Measurements from ENCODE around the gene ADAMTS4.

The ADAMTS4 gene

GRCh38 chr1:161175771-161176453 lies 22.9 kb downstream of the ADAMTS4 start:
- Mint-ChIP-seq H3K27me3 (ENCODE audit: low read depth) (no peaks in the 10 kb centered on the region), H3K27ac (peak overlapping the region in 1 of 3 experiments; percentile 99), H3K4me3 (peak overlapping the region; percentile 98 to 100 (median 100)), H3K36me3 (ENCODE audit: low read depth) (peaks cover 43% of the 10 kb centered on the region), H3K4me1 (peaks cover 44% of the 10 kb centered on the region), H3K9me3 (no peaks in the 10 kb centered on the region)
- TF ChIP-seq, protein P1, sequence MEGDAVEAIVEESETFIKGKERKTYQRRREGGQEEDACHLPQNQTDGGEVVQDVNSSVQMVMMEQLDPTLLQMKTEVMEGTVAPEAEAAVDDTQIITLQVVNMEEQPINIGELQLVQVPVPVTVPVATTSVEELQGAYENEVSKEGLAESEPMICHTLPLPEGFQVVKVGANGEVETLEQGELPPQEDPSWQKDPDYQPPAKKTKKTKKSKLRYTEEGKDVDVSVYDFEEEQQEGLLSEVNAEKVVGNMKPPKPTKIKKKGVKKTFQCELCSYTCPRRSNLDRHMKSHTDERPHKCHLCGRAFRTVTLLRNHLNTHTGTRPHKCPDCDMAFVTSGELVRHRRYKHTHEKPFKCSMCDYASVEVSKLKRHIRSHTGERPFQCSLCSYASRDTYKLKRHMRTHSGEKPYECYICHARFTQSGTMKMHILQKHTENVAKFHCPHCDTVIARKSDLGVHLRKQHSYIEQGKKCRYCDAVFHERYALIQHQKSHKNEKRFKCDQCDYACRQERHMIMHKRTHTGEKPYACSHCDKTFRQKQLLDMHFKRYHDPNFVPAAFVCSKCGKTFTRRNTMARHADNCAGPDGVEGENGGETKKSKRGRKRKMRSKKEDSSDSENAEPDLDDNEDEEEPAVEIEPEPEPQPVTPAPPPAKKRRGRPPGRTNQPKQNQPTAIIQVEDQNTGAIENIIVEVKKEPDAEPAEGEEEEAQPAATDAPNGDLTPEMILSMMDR (IDR thresholded peaks at IDR 0.05; ENCODE audit: unreplicated experiment in 3 of 3), result no peak

DNA sequence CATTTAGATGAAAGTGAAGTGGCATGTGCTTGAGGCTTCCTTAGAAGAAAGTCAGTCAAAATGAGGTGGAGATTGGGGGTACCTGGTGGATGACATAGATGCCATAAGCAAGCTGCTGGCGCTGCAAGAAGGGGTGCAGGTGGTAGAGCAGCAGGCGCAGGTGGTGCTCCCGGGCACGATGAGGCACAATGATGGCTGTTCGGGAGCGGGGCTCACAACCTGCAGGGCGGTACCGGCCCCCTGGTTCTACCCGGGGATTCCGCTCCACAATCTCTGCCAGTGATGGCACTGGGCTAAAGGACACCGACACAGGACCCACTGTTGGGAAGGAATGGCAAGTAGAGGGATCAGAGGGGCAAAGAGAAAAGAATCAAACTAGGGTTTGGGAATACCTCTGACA lies 23.9 kb downstream of the ADAMTS4 start:
- no peak overlapping the region for H3K27ac Mint-ChIP-seq
- H3K4me1 Mint-ChIP-seq, result peaks cover 44% of the 10 kb centered on the region
- no peaks in the 10 kb centered on the region for H3K27me3 Mint-ChIP-seq (ENCODE audit: low read depth)
- TF ChIP-seq, protein P1 (IDR thresholded peaks at IDR 0.05; ENCODE audit: unreplicated experiment in 3 of 3), result no peak
- peak overlapping the region; percentile 53 to 100 (median 100) for H3K4me3 Mint-ChIP-seq
- no peaks in the 10 kb centered on the region for H3K9me3 Mint-ChIP-seq
- peaks cover 44% of the 10 kb centered on the region for H3K36me3 Mint-ChIP-seq (ENCODE audit: low read depth)

DNA sequence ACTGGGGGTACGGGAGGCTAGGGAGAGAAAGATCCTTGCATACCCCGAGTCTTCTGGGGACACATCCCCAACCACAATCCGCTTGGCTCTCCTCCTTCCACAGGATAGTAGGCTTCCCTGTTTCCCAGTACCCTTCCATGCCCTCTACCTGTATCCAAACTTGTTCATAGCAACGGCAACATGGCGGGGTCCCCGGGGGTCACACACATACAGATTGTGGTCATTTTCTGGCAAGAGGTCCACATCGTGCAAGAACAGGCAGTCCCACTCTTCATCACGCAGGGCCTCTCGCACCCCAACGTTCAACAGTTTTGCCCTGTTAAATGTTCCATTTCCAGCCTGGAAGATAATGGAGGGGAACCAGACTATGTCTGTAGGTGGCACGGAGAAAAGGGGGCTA lies 25.1 kb downstream of the ADAMTS4 start:
- no peaks in the 10 kb centered on the region for H3K27me3 Mint-ChIP-seq (ENCODE audit: low read depth)
- no peak overlapping the region for H3K27ac Mint-ChIP-seq
- peak overlapping the region; percentile 15 to 28 (median 26) for H3K4me3 Mint-ChIP-seq
- H3K36me3 Mint-ChIP-seq (ENCODE audit: low read depth), result peaks cover 49% of the 10 kb centered on the region
- H3K4me1 Mint-ChIP-seq, result peaks cover 44% of the 10 kb centered on the region
- no peaks in the 10 kb centered on the region for H3K9me3 Mint-ChIP-seq
- TF ChIP-seq, protein P1 (IDR thresholded peaks at IDR 0.05; ENCODE audit: unreplicated experiment in 3 of 3), result no peak

- Mint-ChIP-seq H3K36me3 (ENCODE audit: low read depth) (peaks cover 49% of the 10 kb centered on the region), H3K27ac (peak overlapping the region in 1 of 3 experiments; percentile 48), H3K9me3 (no peaks in the 10 kb centered on the region), H3K27me3 (ENCODE audit: low read depth) (no peaks in the 10 kb centered on the region), H3K4me1 (peaks cover 45% of the 10 kb centered on the region), H3K4me3 (peak overlapping the region in 1 of 3 experiments; percentile 60)
- TF ChIP-seq, protein P1 (IDR thresholded peaks at IDR 0.05; ENCODE audit: unreplicated experiment in 3 of 3), result no peak
Measured at GRCh38 chr1:161172776-161173376, 26.0 kb downstream of the ADAMTS4 start.

- Mint-ChIP-seq H3K27ac (no peak overlapping the region), H3K27me3 (ENCODE audit: low read depth) (no peaks in the 10 kb centered on the region), H3K9me3 (no peaks in the 10 kb centered on the region), H3K4me1 (peaks cover 40% of the 10 kb centered on the region), H3K4me3 (peak overlapping the region in 2 of 3 experiments; percentile 45 to 60), H3K36me3 (ENCODE audit: low read depth) (peaks cover 49% of the 10 kb centered on the region)
- TF ChIP-seq, protein P1 (IDR thresholded peaks at IDR 0.05; ENCODE audit: unreplicated experiment in 3 of 3), result no peak
Measured at GRCh38 chr1:161172349-161172748, 26.5 kb downstream of the ADAMTS4 start.
